Right kidney (tissue), 1 donor: ENCODE results near the gene LNX1.
A peak's percentile ranks its signal among the peaks of the same experiment; 100 is the strongest.

Experiments used
- DNase-seq: peaks from one replicate; pipeline ENCODE4 v3.0.0-alpha.2; 2016

LNX1 gene

DNA sequence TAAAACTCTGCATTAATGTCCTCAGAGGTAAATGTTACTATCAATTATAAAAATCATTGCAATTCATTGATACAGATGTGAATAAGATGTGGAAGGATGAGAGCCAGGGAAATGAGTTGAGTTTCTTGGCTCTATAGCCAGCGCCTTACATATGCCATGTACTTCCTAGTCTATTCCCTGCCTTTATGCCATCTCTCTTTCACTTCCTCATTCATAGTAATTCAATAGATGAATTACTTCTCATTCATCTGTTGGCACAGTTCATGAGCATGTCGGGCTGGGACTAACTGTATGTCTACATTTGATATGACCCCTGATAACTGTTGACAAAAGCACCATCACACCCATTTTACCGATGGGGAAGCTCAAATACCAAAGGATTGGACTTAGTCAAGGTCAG is 55.7 kb downstream of the LNX1 start:
- no peak for DNase-seq

DNA sequence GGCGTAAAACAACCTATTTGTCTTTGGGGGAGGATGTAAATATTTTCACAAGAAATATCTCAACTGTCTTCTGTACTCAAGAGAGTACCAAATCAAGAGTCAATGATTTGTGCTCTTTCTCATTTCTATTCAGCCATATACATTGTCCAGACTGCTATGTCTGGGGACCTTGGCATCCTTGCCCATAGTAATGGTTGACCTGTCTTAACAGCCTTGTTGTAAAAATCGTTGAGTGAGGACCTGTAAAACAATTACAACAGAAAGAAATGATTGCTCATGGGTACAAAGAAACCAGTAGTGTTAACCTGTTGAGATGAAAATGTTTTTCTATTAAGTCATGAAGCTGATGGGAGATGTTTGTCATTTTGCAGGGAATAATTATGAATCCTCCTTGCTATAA is 56.6 kb downstream of the LNX1 start:
- DNase-seq, result no peak

DNA sequence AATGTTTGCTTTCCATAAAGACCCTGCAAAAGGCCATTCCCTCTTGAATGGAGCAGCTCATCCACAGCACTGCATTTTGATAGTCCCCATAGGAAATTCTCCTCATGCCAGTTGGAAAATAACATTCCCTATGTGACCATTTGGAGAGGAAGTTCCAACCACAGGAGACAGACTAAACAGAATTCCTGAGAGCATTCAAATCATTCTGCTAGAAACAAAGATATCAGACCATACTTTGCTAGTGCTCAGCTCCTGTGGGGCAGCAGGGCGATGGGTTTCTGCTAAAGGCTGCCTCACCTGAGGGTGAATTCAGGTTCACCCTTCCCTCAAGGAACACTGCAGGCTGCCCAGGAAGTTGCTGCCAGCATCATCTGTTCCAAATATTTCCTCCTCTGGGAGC is 58.8 kb downstream of the LNX1 start:
- DNase-seq, result no peak

DNA sequence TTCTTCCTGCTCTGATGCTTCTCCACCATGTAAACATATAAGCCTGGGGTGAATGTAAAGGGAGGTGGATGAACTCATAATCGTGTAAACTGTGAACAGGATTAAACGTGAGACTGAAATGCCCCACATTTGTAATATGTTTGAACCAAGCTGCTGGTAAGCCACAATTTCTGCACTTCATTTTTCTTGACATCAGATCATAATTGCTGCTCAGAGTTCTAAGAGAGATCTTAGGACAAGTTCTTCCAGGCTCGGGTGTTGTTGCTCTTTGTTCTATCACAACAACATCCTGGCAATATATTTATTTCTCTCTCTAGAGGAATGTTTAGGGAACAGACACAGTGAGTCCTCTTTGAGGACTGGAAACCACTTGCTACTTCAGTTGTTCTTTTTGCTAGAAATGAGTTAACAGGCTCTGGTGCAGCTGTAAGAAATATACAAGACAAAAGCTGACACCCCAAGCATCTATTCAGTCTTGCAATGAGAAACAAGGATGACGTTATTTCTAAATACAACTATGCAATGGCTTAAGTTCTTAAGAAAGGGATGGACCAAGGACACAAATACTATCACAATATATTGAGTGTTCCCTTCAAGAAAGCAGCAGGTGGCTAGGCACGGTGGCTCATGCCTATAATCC is 59.6 kb downstream of the LNX1 start:
- no peak for DNase-seq

DNA sequence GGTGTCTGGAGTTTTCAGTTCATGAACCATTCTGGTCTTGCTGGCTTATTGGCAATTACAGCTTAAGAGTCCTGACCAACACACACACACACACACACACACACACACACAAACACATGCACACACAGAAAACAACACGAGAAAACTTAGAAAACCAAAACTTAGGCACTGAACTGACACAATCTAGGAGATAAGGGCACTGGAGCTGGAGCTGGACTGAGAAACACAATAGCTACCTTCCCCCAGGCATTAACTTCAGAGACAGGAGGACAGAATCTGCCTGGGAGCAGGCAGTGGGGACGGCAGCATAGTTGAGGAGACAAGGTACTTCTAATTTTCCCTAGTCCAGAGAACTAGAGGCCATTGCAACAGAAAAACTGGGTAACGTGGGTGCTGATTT is 62.3 kb downstream of the LNX1 start:
- DNase-seq, result no peak

DNA sequence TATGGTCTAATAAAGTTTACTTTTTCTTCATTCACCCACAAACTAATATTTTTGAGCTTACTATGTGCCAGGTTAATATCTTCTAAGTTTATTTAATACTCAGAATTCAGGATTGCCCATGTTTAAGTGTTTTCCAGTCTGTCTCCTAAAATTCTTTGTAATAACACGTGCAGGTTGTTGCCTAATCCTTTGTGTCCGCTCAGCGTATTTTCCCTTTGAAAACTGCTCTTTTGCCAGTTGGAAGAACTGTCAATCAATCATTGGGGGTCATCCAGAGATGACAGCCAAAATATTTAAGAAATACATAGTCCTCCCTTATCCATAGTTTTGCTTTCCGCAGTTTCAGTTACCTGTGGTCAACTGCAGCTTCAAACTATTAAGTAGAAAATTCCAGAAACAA is 63.4 kb downstream of the LNX1 start:
- no peak for DNase-seq

DNA sequence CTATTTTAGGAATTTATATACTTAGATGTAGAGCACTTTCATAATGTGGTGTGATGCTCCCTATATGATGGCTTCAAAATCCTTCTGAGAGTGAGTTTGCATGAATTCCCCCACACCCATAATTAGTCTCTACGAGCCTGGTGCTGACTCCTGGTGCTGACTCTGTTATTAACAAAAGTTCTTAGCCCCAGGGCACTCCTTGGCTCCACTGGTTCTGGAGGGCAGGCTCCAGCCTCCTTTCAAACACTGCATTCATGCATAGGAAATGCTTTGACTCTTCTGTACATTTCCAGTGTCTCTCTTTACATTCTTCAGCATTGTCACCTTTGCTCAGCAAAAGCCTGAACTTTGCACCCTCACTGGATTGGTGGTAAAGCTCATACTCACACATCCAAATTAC is 64.0 kb downstream of the LNX1 start:
- no peak for DNase-seq

DNA sequence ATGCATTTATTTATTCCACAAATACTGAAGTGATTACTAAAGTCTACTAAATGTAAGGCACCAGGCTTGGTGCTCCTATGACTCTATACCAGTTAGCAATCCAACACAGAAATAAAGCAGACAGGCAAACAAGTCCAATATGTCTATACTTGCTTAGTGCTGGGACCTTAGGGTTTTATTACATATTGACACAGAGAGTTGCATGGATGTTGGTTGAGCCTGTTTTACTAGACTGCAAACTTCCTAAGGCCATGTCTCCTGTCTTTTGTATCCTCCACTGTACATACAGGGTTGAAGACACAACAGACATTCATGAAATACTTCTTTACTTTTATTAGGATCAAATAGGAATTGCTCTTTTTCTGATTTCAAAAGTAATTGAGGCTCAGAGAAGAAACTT is 69.0 kb downstream of the LNX1 start:
- DNase-seq, result no peak

DNA sequence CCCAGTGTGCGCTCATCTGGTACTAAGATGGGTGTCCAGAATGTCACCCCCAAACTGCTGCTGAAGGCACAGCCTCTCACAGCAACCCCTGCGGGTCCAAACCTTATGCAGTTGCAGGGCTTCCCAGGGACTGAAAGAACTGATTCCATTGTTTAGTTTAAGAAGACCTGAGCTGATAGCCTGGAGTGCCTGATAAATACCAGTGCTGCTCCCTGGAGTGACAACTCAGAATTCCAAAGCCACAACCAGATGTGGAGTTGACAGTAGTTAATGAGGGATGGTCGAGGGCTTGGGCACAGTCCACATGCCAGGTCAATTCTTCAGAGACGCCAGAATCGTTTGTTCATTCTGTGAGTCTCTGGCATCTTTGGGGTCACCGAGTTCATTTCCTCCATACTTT is 71.2 kb downstream of the LNX1 start:
- no peak for DNase-seq

DNA sequence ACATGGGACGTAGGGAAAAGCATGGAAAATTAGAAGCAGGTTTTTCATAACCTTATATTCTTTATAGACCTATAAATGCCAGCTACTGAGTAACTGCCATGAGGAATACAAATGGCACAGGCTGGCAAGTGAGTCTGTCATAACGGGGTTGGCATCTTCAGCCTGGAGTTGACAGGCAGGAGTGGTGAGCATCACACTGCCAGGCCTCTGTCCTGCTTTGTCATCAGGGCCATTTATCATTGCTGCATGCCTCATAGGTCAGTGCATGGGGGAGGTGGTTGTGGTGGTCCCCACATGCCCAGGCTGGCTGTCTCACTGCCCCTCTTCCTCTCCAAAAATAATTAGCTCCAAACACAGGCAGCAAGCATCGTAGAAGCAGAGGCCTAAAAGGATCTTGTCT is 72.5 kb downstream of the LNX1 start:
- DNase-seq, result no peak

DNA sequence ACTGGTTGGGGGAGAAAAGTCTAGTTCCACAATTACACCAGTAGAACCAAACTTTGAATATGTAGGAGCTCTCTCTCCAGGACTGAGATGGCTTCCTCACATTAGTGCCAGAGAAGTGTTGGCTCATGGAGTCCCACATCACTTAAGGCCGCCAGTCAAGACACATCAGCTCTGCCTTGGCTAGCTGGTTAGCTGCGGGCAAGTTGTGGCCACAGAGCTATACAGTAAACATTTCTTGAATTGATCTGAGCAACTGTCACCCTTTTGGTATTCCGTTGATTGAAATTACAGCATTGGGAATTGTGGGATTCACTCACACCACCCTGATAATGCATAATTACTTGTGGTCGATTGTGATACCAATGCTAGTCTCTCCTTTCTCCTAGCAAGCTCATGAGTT is 76.2 kb downstream of the LNX1 start:
- no peak for DNase-seq

DNA sequence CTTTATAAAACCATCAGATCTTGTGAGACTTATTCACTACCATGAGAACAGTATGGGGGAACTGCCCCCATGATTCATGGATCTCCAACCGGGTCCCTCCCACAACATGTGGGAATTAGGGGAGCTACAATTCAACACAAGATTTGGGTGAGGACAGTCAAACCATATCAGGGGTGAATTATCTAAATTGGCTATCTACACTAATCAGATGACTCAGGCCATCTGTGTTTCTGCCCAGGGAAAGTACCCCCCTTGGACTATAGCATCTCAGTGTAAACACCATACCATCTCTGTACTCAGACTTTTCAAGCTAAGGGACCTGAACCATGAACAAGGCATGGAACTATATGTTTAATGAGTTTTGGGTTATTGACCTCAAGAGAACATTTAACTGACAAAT is 76.8 kb downstream of the LNX1 start:
- no peak for DNase-seq

DNA sequence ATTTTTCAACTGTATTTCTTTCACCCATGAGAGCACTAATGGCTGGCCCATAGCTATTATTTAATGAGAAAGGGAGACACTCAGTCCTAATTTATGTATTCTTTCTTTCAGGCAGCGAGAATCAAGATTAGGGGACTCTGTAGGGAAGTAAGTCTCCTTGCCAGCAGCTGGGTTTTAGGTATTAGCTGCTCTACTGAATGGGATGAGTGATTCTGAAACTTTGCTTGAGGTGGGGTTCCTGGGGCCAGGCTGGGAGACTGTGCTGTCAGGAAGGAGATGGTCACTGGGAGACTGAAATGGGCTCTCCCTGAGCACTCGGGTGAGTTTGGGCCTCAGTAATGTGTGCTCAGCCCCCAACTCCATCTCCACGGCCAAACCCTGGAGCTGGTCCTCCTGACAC is 78.7 kb downstream of the LNX1 start:
- DNase-seq, result no peak

DNA sequence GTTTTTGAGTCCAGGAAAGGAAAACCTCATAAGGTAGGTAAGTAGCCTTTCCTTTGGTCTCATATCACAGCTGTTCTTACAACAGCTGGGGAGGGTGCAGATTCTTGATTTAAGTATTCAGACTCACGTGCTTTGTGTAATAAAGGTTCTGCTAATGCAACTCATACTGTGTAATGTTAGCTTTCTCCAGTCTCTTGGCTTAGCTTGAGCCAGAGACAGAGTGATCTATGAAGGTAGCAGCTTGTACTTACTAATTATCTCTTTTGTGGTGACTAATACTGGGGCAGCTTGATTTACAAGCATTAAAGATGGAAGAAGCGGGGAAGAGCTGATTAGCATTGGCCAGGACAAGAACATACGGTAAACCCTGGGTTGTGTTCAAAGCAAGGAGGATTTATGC is 80.3 kb downstream of the LNX1 start:
- no peak for DNase-seq

DNA sequence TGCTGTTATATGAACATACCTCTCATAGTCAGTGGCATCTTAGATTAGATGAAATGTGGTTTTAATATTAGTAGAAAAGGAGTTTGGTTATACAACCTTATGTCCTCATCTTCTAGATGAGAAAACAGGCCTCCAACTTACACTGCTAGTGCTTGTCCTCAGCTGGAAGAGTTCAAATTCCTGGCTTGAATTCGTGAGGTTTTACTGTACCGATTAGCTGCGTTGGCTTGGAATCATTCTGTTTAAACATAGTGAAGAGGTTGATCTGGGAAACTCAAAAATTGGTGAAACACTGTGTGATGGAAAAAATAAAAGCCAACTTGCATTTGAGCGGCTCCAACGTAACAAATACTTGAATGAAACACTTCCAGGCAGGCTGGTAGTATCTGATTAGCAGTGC is 81.0 kb downstream of the LNX1 start:
- no peak for DNase-seq

DNA sequence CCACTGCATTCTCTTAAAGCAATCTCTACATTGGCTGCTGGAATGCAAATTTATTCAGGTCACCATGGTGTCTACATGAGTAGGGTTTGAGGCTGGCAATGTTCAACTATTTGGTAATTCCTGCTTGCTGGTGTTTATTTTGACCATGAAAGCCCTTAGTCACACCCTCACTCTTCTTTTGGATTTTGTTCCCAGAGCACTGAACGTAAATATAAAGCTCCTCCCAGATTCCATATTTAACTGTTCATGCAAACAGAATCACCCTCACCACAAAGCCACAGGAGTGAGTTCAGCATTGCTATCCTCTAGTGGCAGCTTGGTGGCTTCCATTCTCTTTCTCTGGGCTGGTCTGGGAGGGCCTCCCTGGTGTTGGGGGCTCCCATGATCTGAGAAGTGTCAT is 82.8 kb downstream of the LNX1 start:
- DNase-seq, result no peak

DNA sequence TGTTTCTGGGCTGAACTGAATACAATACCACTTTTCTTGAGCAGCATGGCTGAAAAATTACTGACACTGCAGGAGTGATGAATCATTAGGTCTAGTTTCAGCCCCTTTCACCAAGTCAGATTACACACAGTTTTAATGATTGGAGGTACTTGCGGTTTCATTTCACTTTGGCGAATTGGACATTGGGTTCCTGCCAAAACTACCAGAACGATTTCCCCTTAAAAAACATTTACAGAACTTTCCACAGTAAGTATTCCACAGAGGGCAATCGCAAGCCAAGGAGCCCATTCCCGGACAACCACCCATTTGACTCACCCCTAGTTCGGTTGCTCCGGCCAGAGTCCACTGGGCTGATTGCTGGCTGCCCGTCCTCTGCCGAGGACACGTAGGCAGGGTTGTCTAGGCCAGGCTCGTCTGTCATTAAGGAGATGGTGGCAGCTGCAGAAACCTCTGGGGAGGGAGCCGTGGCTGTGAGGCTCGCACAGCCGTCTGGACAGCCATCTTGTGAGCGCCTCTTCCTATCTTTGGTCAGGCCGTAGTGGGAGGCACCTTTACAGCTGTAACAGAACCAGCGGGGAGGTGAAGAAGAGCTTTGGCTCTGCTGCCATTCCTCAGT is 83.5 kb downstream of the LNX1 start:
- no peak for DNase-seq

DNA sequence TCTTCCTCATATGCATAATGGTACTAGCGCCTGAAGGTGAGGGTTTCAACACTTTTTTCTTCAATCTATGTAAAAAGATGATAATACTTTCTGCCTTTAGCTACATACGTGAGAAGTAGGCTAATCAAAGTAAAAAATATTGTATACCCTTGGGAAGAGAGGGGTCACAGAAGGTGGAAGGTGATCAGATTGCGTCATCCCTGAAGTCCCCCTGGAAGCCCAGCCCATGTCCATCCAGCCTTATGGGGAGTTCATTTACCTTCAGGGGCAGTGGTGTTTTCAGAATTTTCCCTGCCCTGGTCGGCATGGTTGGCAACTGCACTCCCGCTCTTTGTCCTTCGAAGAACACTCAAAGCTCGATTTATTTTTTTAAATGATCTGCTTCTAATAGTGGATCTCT is 84.2 kb downstream of the LNX1 start:
- DNase-seq, result no peak

DNA sequence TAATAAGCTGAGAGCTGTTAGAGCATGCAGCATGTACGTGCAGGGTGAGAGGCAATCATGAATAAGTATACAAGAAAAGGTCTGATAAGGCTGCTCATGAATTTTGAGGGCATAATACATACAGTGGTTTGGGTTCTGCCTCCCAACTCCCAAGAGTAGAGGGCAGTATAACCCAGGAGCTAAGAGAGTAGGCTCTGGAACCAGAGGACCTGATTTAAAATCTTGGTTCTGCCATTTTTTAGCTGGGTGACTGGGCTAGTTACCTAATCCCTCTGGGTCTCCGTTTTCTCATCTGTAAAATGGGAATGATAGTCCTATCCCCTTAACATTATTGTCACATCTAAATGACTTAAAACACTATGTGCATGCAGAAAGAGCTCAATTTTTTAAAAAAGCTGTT is 85.3 kb downstream of the LNX1 start:
- no peak for DNase-seq

DNA sequence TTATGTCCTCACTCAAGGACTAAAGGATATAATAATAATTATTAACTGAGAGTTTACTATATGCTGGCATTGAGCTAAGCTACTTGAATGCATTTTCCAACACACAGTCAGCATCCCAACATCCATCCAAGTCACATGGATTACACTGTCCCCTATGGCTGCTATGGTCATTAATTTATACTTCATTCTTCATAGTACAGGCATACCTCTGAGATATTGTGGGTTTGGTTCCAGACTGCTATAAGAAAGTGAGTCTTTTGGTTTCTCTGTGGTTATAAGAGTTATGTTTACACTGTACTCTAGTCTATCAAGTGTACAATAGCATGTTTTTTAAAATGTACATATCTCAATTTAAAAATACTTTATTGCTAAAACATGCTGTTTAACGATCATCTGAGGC is 89.2 kb downstream of the LNX1 start:
- no peak for DNase-seq

DNA sequence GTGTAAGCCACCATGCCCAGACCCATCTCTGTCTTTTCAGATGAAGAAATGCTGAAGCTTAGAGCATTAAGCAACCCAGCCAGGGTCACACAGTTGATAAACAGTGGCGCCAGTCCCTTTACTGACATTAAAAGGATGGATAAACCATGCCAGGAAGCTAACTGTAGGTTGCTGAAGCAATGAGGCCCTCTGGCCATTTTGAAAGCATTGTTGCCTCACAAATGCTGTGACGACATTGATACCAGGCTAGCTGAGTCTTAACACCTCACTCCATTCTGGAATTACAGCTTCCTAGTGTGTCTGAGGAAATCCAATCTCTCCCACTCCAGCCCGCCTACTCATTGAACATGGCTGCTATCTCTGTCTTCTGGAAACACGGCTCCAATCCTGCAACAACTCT is 89.7 kb downstream of the LNX1 start:
- no peak for DNase-seq

DNA sequence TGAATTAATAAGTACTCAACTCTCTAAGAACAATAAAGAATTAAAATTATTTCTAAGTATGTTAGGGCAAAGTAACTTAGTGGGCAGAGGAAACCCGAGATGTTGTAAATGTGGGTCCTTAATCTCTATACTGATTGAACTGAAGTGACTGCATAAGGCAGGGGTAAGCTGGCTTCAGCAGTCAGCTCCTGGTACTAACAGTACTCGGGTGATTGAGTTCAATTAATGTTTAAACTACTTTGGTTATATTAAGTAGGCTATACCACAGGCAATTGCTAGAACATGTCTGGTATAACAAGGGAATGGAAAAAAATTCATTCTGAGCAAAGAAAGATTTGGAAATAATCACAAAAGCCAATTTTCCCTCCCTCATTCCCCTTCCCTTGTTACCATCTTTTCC is 90.7 kb downstream of the LNX1 start:
- peak; percentile 5 for DNase-seq

DNA sequence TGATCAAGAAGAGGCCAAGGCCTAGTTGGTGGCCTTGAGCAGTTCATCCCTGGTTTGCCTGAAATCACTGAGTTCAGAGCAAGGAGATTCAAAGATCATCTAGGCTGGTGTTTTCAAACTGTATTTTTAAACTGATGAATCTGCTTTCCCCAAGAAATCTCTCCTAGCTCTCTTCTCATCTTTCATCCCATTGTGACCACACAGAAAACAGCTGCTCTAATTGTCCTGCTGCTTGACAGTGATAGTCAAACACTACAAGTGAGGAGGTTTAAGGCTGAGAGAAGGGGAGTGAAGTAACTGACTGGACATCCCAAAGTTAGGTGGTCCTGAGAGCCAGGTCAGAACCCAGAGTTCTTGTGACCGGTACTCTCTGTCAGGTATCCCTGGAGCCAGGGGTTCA is 91.5 kb downstream of the LNX1 start:
- no peak for DNase-seq

DNA sequence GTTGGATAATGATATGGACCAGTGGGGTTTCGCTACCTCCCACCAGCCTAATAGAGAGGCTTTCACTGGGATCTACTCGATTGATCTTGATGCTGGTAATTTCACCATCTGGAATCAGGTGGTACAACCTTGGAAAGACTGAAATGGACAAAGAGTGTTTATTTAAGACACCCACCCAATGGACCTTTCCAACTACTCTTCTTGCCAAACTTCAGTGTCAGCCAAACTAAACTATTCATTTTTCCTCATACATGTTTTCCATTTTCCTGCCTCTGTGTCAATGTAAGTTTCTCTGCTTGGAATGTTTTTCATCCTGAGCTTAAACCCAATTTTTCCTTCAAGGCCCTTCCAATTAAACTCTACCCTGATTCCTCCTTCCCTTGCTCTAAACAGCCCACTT is 92.6 kb downstream of the LNX1 start:
- no peak for DNase-seq
